Left lobe of liver (tissue), 2 donors: ENCODE measurements around the gene C1orf94. TPM values are rescaled to one million over a fixed set of nuclear protein-coding genes. Genes with fewer than 3 reads are reported as not detected.
A peak's percentile ranks its signal among the peaks of the same experiment; 100 is the strongest.

Experiments used
- ATAC-seq: fragments of 200-7000 bp; cut with Tn5 transposase; one replicate; pipeline ENCODE4 v1.9.1; 2020; ENCODE audit warnings: mild to moderate bottlenecking, moderate library complexity
- DNase-seq: peaks from one replicate; pipeline ENCODE4 v3.0.0-alpha.2; 2020; ENCODE audit warnings: low spot score
- total RNA-seq: library from RNA; stranded (reverse); gene quantifications from one replicate; pipeline ENCODE4 v1.2.1, GENCODE V29; 2021
- donor health status: DM: no; HTN: no; CAD: no; lungs with moderate emphysema.
- donor health status: DM: no; HTN: yes; CAD: no.

C1orf94 gene, protein sequence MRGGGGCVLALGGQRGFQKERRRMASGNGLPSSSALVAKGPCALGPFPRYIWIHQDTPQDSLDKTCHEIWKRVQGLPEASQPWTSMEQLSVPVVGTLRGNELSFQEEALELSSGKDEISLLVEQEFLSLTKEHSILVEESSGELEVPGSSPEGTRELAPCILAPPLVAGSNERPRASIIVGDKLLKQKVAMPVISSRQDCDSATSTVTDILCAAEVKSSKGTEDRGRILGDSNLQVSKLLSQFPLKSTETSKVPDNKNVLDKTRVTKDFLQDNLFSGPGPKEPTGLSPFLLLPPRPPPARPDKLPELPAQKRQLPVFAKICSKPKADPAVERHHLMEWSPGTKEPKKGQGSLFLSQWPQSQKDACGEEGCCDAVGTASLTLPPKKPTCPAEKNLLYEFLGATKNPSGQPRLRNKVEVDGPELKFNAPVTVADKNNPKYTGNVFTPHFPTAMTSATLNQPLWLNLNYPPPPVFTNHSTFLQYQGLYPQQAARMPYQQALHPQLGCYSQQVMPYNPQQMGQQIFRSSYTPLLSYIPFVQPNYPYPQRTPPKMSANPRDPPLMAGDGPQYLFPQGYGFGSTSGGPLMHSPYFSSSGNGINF
- not detected for total RNA-seq

DNA sequence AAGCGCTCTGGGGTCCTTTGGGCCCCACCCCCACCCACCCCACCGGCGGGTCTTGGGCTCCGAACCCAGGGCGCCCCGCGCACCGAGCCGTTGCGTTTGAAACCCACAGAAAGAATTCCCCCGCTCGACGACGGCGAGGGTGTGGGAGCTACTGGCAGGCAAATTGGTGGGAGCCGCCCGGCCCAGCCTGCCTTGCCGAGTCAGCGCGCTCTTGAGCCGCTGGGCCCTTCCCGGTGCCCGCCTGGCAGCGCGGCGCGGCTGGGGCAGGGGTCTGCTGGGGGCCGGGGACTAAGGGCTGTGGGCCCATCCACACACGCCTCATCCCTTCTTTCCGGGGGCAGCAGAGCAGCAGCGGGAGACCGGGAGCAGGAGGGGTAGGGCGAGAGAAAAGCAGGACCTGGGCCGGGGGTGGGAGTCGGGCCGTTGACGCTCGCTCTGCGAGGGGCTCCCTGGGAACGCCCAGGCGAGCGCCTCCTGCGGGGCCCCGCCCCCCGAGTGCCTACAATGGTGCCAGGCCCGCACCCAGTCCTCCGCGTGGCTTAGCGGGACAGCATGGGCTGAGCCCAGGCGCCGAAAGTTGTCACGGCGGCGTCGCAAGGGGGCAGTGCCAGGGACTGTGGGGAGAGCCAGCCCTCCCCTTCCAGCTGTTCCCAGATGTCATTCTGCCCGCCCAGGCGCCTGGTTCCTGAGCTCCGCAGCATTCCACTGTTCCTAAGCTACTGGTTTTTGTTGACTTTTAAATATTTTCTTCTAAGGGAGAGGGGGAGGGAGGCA, at the start of gene C1orf94:
C1orf94 (plus strand) TSS at position 78 of the 774 bp plus-strand sequence. CDS start 883 bp downstream, outside the sequence.
- ATAC-seq (no peak), DNase-seq (no peak)

- ATAC-seq = no peak
Observed at GRCh38 chr1:34127006-34128000, 49.4 kb upstream of the C1orf94 start.

GRCh38 chr1:34128186-34128889, 48.4 kb upstream of the C1orf94 start:
- ATAC-seq = no peak

More at GRCh38 chr1:34127006-34128000, 49.4 kb upstream of the C1orf94 start:
- no peak for DNase-seq

DNA sequence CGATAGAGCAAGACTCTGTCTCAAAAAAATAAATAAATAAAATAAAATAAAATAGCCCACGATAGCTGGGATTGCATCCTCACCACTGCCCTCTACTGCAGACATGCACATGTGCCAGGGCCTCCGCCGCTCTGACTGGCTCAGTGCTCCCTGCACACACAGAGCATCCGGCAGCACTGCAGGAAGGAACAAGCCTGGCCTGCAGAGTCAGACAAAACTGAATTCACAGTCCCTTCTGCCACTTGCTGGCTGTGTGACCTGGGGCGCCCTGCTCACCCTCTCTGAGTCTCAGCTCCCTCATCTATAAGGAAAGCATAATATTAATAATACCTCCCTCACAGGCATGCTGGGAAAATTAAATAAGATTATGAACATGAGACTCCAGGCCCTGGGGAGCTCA, 47.1 kb upstream of the C1orf94 start:
- DNase-seq (no peak), ATAC-seq (no peak)

More at GRCh38 chr1:34128186-34128889, 48.4 kb upstream of the C1orf94 start:
- no peak for DNase-seq

DNA sequence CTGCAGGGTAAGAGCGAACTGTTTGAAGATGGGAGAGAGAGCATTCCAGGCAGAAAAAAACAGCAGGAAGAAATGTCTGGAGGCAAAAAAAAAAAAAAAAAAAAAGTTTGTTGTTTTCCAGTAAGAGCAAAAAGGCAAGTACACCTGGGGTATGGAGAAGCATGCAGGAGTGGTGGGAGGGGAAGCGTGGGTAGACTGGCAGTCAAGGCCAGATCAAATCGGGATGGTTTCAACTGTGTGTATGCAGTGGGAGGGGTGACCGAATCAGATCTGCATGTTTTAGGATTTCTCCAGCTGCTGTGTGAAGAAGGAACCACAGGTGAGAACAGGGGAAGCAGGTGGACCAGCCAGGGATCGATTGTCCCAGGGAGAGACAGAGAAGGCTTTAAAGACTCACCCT, 46.4 kb upstream of the C1orf94 start:
- ATAC-seq = no peak
- no peak for DNase-seq

DNA sequence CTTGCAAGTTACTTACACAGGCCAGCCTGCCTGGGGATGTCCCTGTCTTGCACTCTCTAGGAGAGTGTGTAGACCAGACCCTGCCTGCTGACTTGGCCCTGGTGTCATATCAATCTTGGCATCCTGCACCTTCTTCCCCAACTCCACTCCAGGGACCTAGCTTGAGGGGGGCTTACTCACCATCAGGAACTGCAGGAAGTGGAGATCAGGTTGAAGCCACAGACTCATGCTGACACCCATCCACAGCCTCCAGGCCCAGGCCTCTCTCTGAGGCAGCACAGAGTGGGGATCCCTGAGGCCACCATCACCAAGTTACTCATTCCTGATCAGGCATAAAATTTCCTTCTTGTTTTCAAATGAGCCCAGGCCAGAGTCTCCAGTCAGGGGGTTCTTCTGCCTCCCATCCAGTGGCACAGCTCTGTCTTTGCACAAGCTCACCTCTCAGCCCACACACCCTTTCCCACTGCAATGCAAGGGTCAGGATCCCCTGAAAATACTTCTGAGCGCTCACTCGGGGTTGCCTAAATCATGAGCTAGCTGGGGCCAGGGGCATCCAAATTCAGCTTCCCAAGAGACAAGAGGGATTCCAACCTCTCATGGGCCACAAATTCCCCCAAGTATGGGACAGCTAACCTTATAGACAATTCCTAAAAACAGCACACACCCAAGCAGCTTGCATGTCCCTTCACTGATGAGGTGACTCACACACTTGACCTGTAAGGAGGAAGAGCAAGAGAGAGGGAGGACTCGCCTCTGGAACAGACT, 45.1 kb upstream of the C1orf94 start:
- DNase-seq (no peak), ATAC-seq (no peak)

DNA sequence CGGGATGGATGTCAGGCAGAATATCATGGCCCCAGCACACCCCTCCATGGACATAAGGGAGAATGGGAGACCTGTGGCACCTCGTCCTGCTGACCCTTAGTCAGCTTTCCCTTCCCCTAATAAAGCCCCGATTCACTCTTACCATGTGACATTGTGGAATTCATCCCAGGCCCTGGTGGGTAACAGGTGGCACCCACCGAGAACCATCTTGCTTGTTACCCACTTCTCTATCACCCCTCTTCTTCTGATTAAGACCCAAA, 44.6 kb upstream of the C1orf94 start:
- no peak for ATAC-seq

DNA sequence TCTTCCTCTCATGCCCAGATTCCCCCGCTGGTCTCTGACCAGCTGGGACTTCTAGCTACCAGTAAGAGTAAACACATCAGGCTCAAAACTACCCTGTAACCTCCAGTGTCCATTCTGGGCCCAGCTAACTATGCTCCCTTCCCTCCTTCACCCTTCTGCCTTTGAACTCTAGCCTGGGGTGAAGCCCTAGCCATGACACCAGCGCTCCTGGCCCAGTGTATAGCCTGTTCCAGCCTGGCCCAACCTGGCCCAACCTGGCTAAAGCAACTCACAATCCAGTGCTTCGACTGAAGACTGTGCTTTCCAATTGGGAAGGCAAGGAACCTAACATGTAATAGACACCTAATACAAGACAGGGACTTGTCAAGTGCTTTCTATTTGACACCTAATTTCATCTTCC, 39.3 kb upstream of the C1orf94 start:
- ATAC-seq = no peak
- no peak for DNase-seq

More for the DNA sequence above, 44.6 kb upstream of the C1orf94 start:
- no peak for DNase-seq

GRCh38 chr1:34140011-34140676, 36.6 kb upstream of the C1orf94 start:
- no peak for ATAC-seq
- no peak for DNase-seq

DNA sequence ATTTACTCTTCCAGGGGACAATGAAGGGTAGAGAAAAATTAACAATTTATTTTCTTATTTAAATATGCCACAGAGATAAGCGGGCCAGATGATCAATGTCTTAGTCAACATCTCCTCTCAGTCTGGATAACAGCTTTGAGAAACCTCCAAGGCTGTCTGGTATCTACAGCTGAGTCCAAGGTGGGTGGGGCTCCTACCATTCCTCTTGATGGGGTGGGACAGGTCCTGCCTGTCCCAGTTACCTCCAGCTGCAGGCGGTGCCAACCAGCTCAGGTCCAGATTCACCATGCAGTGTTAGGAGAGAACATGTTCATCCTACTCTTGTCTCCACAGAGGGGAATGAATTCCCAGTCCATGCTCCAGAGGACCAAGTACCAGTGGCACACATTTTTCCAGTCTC, 32.7 kb upstream of the C1orf94 start:
- DNase-seq (no peak), ATAC-seq (no peak)

DNA sequence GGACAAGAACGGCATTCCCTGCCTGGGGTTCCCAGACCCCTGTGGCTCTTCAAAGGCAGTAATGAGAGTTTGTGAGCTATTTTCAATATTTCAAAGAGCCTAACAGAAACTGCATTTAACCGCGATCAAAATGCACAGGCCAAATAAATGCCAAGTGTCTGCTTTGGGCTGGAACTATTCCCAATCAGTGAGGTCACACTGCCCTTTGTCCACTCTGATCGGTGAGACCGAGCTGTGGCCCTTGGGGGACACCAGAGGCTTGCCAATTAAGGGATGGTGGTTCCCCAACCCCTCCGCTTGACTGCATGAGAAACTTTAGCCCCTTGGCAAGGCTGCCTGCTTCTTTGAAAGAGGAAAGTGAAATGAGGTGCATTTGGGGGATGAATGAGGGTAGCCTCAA, 31.9 kb upstream of the C1orf94 start:
- DNase-seq (no peak), ATAC-seq (no peak)

GRCh38 chr1:34147301-34147700, 29.4 kb upstream of the C1orf94 start:
- ATAC-seq = no peak
- DNase-seq = no peak

DNA sequence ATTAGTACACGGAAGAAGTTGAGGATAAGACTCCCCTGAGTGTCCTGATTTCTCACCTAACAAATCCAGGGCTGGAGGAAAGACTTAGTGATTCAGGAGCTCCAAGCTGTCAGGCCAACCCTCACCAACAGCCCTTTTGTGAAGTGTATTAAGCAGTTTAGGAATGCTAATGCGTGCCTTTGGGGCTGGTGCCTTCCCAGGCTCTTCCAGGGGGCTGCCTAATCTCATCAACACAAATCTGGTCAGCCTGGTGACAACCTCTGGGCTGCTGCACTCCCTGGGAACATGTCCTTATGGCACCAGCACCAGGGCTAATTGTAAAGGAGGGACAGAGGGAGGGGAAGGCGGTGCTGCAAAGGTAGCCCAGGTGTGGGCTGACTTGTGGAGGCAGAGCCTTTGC, 27.2 kb upstream of the C1orf94 start:
- ATAC-seq = no peak

DNA sequence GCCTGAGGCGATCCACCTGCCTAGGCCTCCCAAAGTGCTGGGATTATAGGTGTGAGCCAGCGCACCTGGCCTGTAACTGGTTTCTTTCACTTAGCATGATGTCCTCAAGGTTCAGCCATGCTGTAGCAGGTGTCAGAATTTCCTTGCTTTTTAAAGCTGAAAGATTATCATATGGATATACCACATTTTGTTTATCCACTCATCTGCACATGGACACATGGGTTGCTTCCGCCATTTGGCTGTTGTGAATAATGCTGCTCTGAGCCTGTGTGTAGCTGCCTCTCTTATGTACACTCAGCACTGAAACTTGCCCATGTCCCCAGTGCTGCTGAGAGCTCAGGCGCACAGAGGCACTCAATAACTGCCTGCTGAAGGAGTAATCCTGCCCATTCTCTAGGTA, 23.5 kb upstream of the C1orf94 start:
- ATAC-seq = no peak
- DNase-seq = no peak

More for the DNA sequence above, 27.2 kb upstream of the C1orf94 start:
- DNase-seq = no peak

- ATAC-seq = no peak
Observed at GRCh38 chr1:34155860-34156259, 20.8 kb upstream of the C1orf94 start.

DNA sequence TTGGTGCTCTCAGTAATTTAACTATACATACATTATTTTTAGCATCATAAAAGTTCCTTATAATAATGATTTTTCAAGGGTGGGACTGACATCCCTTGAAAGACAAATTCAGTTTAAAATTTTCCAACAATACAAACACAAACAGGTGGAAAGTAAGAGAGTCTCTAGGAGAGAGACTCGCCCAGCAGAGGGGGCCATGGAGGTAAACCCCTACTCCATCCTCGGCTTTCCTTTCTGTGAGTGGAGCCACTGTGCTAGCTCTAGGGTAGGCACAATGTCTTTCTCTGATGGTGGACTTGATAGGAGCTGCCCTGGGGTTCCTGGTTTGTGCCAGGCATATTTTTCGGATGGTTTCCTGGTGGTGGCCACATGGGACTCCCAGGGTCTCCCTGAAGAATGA, 20.0 kb upstream of the C1orf94 start:
- DNase-seq = no peak
- ATAC-seq = no peak

More at GRCh38 chr1:34155860-34156259, 20.8 kb upstream of the C1orf94 start:
- no peak for DNase-seq

DNA sequence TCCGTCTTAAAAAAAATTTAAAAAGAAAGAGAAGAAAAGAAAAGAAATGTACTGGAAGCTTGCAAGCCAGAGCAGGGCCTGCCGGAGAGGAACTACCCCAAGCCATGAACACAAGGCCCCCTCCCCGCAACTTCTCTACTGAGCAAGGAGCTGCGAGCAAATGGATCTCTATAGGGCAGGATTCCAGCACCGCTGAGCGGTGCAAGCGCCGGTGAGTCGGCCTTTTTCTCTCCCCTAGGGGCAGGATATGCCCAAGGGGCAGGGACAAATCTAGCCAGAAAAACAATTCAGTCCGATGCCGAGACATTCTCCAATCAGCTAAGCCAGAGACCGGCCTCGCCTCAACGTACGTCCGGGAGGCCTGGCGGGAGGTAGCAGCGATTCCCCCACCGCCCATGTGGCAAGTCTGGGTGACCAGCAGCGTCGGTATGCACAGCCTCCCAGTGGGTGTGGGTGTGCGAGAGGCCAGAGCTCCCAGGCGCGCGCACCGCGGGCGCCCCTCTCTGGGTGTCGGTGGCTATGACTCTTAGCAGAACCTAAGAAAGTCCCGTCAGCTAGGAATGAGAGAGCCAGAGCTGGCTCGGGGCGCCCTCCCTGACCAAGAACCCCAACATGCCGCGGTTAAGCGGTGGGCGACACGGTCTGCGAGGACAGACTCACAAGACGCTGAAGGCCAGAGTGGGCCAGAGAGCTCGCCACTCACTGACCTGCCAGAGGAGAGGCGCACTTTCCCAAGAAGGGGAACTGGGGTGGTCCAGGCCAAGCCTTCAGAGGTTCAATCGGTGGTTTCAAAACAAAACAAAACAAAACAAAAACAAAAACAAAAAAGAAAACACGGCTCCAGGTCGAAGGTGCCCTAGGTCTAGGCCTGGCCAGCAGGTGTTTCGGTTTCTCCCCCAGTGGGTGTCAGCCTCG, 13.6 kb upstream of the C1orf94 start:
- ATAC-seq = peak; percentile 87
- peak; percentile 60 for DNase-seq
